Activated CD8-positive, alpha-beta memory T cell treated with anti-CD3 and anti-CD28 coated beads for 48 hours (primary cell): ENCODE results near the gene ARMC2.
"Not testable (repeated sequence)": the region's sequence is repeated elsewhere in the genome, so short reads cannot be mapped to it uniquely, and the experiment has no call there.

Experiments used
- DNase-seq, 3 experiments: peaks; one replicate each; pipeline ENCODE4 v3.0.0-alpha.2; 2020; ENCODE audit warnings: low read depth in 2 of 3, low spot score in 2 of 3

Gene ARMC2

DNA sequence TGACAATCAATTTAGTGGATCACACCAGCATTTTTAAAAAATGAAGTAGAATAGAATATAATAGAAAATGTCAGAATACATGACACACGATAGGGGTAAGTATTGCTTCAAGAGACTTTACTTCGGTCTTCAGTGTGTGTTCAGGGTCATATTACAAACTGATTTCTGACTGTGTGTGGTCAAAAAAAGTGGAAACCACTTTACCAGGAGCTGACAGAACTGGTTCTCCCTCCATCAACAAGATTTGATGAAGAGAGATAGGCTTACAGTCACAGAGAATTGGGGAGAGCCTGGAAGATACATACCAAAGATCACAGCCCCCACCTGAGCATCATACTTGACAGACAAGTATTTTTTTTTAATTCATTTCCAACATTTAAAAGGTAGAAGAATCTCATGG lies 21.7 kb downstream of the ARMC2 start:
- no peak for DNase-seq

DNA sequence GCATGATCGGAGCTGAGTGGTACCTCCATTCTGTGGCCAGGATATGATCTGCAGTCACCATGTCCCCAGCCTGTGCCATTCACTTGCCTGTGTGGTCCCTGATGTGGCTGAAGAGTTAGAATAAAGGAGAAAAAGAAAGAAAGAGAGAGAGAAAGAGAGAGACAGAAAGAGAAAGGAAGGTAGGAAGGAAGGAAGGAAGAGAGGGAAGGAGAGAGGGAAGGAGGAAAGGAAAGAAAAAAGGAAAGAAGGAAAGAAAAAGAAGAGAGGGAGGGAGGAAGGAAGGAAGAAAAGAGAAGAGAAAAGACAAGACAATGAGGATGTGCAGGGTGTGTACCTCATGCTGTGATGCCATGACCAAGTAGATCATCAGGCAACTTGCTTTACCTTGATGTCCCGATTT lies 22.1 kb downstream of the ARMC2 start:
- DNase-seq, result no peak

- DNase-seq, result no peak
Observed at GRCh38 chr6:108872141-108872557, 23.9 kb downstream of the ARMC2 start.

- no peak for DNase-seq
Observed at GRCh38 chr6:108872575-108872974, 24.4 kb downstream of the ARMC2 start.

GRCh38 chr6:108873251-108873650 lies 25.0 kb downstream of the ARMC2 start:
- DNase-seq, result no peak

DNA sequence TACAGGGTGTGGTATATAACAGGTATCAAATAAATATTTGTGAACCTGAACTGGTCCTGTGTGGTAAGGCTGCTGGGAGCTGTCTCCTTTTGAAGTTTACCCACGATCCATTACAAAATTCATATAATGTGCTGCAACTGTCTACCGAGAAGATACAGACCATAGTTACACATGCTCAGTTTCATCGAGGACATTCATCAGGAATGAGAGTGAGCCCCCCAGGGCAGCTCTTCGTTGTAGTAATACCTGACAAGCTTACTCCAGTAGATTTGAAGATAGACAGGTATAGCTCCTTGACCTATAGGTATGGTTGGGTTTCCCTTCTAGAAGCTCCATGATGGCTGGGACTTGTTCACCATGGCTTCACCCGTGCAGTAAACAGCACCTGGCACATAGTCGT lies 25.7 kb downstream of the ARMC2 start:
- DNase-seq, result no peak

DNA sequence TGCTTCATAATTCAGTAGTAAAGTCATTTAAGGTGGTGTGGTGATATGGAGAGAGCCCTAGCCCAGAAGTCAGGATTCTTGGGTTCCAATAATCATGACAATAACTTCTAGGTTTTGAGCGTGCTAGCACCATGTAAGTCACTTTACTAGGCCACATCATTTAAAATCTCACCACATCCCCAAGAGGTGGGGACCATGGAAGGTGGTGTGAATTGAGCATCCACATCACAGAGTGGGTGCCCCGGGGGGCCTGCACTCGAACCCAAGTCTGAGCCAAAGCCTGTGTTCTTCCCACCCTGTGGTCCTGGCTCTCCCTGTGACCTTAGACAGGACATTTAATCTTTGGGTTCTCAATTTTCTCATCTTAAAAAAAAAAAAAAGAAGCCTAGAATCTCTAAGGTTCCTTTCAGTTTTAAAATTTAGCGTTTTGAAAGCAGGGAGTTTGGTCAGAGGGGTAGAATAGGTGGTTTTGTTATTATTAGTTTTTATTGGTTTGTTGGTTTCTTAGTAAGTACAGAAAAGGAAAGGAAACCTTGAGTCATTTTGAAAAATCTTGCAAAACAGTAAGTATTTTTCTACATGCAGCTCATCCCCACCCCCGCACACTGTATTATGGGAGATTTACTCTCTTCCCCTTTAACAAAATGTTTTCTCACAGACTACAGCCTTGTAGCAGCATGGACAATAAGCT lies 26.4 kb downstream of the ARMC2 start:
- peak; percentile 20 to 48 (median 30) for DNase-seq

DNA sequence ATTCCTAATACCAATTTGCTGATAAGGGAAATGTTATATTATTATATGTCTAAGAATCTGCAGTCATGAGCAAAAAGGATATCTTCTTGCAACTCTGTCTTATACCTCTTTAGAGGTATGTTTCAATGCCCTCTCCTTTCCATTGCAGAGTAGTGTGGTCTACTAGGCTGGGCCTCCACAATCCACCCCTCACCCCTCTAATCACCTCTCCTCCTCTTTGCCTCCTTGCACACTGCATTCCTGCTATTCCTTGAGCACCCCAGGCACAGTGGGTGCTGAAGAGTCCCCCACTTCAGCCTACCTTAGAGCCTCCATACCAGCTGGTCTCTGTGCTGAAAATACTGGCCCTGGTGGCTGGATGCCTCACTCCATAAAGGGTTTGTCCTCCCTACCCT lies 26.9 kb downstream of the ARMC2 start:
- DNase-seq, result no peak

GRCh38 chr6:108877046-108877751 lies 29.0 kb downstream of the ARMC2 start:
- DNase-seq, result no peak

GRCh38 chr6:108878942-108879341 lies 30.7 kb downstream of the ARMC2 start:
- DNase-seq, result no peak

GRCh38 chr6:108883172-108883571 lies 35.0 kb downstream of the ARMC2 start:
- DNase-seq, result no peak

- DNase-seq, result no peak
Observed at GRCh38 chr6:108884211-108885059, 36.2 kb downstream of the ARMC2 start.

GRCh38 chr6:108888052-108888451 lies 39.8 kb downstream of the ARMC2 start:
- no peak for DNase-seq

GRCh38 chr6:108888745-108889144 lies 40.5 kb downstream of the ARMC2 start:
- DNase-seq, result no peak

GRCh38 chr6:108890898-108891297 lies 42.7 kb downstream of the ARMC2 start:
- DNase-seq, result not testable (repeated sequence)

GRCh38 chr6:108895571-108895970 lies 47.3 kb downstream of the ARMC2 start:
- DNase-seq, result no peak

- DNase-seq, result no peak
Observed at GRCh38 chr6:108896111-108896661, 48.0 kb downstream of the ARMC2 start.

- DNase-seq, result no peak
Observed at GRCh38 chr6:108897371-108897770, 49.1 kb downstream of the ARMC2 start.

DNA sequence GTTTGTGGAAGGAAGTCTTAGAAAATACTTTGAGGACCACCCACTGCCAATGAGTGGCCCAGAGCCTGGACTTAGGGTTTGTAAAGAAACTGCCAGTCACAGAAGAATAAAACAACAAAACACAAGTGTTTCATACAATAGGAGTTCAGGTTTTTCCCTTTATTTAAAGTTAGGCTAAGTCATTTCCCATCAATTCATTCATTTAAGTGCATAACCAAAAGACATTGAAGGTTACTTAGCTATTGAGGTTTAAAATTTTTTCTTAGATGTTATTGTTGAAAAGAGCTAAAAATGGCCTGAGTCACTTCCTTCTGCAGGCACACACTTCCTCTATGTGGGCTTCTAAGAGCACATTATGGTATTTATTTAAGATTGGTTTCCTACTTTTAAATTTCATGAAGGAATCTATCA lies 54.2 kb downstream of the ARMC2 start:
- DNase-seq, result no peak

- DNase-seq, result no peak
Observed at GRCh38 chr6:108903796-108904195, 55.6 kb downstream of the ARMC2 start.

DNA sequence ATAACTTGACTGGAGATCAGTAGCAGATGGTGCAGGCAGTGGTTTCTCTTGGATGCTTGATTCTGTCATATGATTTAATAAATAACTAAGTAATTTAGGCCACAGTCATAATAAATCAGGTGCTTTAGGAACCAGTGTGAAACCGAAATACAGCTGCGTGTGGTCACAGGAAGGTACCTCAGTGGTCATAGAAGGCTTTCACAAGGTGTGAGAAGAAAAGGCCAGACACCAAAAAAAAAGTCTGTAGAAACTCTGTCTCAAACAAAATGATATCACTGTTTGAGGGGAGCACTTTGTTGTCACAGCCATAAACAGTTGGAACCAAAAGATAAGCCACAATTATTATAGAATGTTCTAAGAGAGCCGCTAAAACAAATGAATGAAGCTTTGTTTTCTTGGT lies 56.5 kb downstream of the ARMC2 start:
- no peak for DNase-seq
